NCI-H187 (cell line): ENCODE measurements around the gene POLD2.
"Not testable (repeated sequence)": the region's sequence is repeated elsewhere in the genome, so short reads cannot be mapped to it uniquely, and the experiment has no call there.

Source experiments
- DNase-seq, 2 experiments: peaks; one replicate each; lab custom pipeline; 2025; lab: John Stamatoyannopoulos, UW

POLD2 gene

GRCh38 chr7:44123190-44124003 lies at the start of gene POLD2:
TSS of gene POLD2 (minus strand) at chr7:44123548. CDS start at chr7:44122053, 1,495 bp downstream.
- DNase-seq: peak; percentile 77 to 96

GRCh38 chr7:44172803-44173424 lies 49.6 kb upstream of the POLD2 start:
- peak; percentile 15 to 30 for DNase-seq

- no peak for DNase-seq
Measured at GRCh38 chr7:44172352-44172751, 49.0 kb upstream of the POLD2 start.

- not testable (repeated sequence) for DNase-seq
Measured at GRCh38 chr7:44171901-44172300, 48.6 kb upstream of the POLD2 start.

GRCh38 chr7:44167920-44168319 lies 44.6 kb upstream of the POLD2 start:
- DNase-seq: no peak

- DNase-seq: peak in 1 of 2 experiments; percentile 14
Measured at GRCh38 chr7:44163591-44163990, 40.2 kb upstream of the POLD2 start.

- DNase-seq: no peak
Measured at GRCh38 chr7:44162785-44163395, 39.5 kb upstream of the POLD2 start.

DNA sequence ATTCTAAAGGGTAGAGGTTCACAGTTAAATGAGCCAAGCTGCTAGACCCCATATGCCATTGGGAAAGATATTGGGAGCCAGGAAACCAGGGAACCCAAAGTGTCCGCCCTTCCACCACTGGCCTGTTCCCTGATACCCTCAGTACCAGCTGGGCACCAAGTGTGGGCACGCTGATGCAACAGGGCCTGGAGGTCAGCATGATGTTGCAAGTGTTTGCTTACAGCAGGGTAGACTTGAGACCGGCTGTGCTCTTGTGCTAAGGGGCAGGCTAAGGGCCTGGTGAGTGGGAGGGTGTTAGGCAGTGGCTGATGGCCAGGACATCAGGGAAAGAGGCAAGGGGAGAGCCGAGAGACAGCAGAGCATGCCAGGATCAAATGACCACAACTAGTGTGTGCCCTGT lies 38.8 kb upstream of the POLD2 start:
- no peak for DNase-seq

DNA sequence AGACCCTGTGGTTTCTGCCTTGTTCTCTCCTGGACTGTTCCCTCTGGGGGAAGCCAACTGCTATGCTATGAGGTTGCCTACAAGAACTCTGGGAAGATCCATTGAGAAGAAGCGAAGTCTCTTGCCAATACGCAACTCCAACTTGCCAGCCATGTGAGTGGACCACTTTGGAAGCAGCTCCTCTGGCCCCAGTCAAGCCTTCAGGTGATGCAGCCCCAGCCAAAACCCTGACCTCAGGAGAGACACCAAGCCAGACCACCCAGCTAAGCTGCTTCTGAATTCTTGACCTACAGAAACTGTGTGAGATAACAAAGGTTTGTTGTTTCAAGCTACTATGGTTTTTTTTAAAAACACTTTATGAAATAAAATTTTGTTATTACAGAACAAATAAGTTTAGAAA lies 38.0 kb upstream of the POLD2 start:
- DNase-seq: no peak

- DNase-seq: no peak
Measured at GRCh38 chr7:44159824-44160630, 36.7 kb upstream of the POLD2 start.

DNA sequence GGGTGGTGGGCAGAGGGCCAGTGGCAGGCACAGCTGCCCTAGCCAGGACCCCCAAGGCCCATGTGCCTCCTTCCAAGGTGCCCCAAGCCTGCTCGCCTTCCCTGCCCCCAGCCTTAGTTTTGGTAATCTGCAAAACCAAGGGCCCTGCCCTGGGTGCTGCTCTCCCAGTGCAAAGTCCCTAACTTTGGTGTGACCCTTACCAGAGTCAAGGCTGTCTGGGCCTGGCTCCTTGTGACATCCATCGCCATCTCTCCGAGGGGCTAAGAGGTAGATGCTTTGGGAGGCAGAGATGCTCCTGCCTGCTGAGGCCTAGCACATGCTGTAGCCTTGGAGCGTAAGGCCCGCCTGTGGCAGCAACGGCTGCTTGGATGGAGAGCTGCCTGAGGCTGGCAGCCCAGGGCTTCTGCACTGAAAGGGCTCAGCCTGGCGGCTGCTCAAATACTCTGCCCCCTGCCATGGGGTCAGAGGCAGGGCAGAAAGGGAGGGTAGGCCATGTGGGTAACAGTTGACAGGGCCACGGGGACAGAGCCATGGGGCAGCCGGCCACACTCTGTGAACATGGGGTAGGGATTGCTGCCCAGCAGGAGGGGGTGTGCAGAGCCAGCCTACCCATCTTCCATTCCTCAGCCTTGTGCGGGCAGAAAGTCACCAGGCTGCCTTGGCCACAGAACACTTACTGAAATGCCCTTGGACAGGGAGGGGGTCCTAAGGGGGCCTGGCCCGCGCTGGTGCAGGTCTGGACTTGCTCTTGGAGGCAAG lies 35.7 kb upstream of the POLD2 start:
- no peak for DNase-seq

DNA sequence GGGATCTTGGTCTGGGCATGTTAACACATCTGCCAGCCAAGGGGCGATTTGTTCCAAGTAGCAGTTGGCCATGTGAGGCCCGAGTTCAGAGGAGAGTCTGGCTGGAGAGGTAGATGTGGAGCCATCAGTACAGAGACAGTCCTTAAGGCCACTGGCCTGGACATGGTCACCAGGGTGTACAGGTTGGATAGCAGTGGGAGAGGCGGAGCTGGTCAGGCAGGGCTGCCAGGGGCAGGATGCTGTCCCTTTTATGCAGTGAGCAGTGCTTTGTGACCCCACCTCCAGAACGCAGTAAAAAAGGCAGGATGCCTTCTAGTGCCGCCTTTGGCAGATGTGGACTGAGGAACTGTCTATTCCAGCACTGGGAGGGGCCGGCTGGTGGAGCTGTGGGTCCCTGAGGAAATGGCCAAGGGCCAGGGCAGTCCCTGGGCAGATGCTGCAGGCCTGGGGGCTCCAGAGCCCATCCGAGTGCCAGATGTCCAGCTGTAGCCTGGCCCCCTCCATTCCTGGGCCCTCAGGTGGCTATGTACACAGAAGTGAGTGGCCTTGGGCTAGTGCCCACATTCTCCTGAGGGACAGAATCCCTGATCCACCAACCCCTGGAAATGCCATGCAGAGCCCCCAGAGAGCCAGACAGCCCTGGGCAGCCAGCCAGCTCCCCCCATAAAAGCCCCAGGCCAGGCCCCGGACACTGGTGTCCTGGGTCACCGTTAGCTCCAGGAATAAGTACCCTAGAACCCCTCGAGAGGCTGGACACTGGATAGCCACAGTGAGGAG lies 34.9 kb upstream of the POLD2 start:
- DNase-seq: no peak

GRCh38 chr7:44157116-44158080 lies 34.0 kb upstream of the POLD2 start:
- DNase-seq: no peak

DNA sequence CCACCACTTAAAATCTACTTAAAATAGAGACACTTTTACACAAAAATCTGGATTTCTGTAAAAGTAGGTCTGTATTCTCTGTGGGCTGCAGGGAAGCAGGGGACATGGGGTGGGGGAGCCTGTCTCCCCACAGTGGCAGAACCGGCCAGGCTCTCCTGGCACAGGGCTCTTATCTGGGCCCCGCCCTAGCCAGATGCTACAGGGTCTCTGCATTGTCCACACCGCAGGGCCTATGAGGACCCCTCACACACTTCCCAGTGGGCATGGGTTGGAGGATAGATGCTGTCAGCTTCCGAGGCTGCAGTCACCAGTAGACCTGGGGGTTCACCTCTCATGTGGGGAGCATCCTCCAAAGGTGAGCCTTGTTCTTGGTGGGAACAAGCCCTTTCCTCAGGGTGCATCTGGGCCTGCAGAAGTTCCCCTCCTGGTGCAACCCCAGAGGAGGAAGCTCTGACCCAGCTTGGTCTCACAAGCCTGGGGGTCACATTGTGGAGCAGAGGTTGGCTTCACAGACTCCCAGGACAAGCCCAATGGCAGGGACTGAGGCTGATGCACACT lies 33.2 kb upstream of the POLD2 start:
- no peak for DNase-seq

GRCh38 chr7:44155191-44156185 lies 32.1 kb upstream of the POLD2 start:
- no peak for DNase-seq

- DNase-seq: no peak
Measured at GRCh38 chr7:44154703-44155102, 31.4 kb upstream of the POLD2 start.

DNA sequence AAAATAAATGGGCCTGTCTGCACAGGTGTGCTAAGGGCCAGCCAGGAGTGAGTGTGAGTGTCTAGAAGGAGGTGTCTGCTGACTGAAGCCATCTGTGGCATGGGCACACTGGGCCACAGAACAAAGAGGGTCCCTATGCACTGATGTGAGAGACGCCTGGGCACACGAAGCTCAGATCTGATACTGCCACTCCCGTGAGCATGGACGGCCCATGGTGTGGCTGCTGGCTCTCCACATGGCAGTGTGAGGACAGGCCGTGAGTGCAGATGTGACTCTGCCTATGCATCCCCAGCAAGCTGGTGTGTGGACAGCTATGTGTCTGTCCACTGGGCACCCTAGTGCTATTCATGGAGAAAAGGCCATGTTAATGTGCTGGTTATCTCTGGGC lies 30.6 kb upstream of the POLD2 start:
- DNase-seq: no peak
